HG02610 (cell line): Measurements from ENCODE around the gene CLCN7.

Source experiments
- ATAC-seq: cut with Tn5 transposase; IDR thresholded peaks from one replicate; pipeline ENCODE4 v1.9.1; 2021; ENCODE audit warnings: mild to moderate bottlenecking, moderate library complexity; ENCODE audit not compliant: unreplicated experiment

Gene CLCN7

GRCh38 chr16:1432388-1433262, 42.2 kb downstream of the CLCN7 start:
- ATAC-seq = no peak

- no peak for ATAC-seq
These were observed 43.1 kb downstream of the CLCN7 start for GRCh38 chr16:1431497-1432270.

DNA sequence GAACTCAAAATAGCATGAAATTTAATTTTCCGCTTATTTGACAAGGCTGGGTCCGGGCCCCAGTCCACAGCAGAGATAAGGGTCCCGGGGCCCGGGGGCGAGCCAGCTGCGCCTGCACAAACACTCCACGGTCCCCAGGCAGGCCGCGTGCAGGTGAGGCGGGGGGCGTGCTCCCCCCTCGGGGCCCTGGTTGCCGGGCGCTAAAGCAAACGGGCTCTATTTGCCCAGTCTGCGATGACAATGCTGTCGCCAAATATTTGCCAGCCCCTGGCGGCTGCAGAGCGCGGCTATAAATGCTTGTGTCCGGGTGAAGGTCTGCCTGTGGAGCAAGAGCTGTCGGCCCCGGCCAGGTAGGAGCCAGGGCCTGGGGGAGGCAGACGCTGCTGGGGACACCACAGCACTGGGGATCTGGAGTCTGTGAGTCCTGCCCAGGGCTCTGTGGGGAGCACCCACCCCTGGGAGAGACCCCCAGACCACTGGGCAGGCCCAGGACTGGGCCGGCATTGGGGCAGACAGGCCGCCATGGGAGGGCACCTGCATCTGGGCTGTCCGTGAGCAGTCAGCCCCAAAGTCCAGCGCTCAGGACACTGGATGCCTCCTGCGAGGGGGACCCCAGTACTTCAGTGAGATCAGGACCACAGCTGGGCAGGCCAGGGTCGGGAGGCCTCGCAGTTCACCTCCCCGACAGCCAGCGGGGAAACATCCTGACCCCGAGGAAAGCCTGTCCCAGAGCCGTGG, 43.9 kb downstream of the CLCN7 start, which contains the start of gene PERCC1:
TSS of gene PERCC1 (plus strand) at position 320 of the 738 bp plus-strand sequence. CDS start 1,516 bp downstream, outside the sequence.
- ATAC-seq = no peak

DNA sequence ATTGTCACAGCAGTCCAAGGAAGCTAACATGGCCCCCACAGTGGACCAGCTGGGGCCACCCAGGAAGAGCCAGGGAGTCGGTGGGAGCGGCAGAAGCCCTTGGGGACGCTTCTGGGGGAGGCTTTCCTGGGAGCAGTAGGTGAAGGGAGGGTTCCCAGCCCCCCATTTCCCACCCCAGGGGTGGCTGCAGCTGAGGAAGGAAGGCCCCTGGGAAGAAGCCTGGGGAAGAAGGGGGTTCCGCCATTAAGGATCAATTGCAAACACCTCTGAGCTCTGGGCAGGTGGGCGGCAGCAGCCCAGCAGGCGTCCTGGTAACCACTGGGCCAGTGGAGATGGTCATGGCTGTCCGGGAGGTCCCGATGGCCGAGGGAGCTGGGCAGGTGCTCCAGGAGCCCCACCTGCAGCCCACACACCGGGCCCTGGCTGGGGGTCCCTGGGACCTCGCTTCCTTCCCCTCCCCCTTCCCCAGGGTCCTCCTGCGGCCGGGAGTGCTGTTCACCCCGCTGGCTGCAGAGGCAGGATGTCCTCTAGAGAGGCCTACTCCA, 44.5 kb downstream of the CLCN7 start:
- ATAC-seq = no peak

DNA sequence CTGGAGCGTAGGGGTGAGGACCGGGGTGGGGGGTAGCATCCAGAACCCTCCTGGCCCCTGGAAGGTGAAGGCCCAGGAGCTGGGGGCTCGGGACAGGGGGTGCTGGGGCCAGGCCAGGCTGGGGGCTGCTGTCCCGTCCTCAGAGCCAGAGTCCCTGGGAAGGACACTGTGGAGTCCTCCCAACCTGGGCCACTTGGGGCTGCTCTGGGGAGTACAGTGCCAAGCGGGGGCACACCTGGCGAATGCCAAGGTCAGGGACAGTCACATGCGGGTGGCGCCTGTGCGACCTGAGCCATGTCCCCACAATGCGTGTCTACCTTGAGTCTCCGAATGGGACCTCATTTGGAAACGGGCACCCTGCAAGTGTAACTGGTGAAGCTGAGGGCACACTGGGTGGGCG, 45.2 kb downstream of the CLCN7 start:
- ATAC-seq = no peak

DNA sequence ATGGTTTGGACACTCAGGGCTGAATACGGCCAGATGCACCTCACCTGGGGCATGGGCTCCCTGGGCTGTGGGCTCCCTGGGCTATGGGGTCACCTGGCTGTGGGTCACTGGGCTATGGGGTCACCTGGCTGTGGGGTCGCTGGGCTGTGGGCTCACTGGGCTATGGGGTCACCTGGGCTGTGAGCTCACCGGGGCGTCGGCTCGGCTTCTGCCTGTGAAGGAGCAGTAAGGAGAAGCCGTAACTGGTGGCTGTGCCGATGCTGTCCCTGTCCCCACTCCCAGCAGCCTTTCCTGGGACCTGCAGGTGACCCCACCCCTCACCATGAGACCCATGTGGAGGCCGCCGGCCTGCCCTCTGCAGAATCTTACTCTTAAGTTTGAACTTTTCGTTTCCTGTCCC, 45.8 kb downstream of the CLCN7 start:
- no peak for ATAC-seq

DNA sequence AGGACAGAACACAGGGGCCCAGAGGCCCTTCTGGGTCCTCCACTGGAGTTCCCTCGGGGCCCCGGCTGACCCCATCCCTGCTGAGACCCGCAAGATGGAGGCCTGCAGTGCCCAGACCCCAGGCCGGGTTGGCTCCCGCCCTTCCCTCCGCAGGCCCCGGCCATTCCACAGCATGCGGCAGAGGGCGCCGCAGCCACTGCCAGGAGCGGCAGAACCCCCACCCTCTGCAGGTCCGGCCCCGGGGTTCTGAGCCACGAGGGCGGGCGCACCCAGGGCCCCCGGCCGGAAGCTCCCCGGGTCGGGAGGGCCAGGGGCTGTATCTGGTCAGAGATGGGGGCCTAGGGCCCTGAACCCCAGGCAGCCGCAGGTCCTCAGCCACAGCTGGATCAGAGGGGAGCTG, 46.3 kb downstream of the CLCN7 start:
- no peak for ATAC-seq

DNA sequence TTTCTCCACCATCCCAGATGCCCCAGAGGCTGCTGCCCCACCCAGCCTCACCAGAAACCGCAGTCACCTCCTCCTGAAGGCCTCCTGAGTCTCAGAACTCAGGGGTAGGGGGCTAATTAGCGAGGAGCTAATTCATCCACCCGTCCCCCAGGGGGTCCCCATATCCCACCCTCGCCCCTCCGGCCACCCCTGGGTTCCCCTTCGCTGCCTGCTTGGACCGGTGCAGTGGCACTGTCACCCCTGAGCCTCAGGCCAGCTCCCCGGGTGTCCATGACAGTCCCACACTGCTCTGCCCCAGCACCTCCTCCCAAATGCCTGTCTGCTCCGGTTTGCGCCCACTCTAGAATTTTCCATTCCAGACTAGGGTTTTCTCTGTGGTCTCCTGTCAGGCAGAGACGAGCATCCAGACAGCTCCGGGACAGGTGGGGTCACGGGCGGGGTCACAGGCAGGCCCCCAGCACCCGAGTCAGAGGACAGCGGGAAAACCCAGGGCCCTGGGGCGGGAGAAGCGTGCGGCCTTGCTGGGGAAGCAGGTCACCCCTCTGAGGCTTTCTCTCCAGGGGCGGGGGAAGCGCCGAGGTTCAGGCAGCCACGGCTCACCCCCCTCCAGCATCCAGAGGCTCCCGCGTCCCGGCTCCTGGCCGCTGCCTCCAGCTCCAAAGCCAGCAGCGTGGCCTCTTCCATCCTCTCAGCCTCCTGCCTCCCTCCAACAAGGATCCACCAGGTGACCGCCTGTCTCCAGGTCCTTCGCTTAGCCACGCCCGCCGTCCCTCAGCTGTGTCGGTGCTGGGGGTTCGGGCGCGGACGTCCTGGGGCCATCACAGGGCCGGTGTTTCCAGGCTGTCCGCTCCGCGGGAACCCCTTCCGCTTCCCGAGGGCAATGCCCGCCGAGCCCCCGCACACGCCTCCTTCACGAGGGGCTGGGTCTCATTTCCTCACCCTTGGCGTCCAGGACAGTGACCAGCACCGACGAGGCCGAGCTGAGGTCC, 47.1 kb downstream of the CLCN7 start:
- no peak for ATAC-seq

DNA sequence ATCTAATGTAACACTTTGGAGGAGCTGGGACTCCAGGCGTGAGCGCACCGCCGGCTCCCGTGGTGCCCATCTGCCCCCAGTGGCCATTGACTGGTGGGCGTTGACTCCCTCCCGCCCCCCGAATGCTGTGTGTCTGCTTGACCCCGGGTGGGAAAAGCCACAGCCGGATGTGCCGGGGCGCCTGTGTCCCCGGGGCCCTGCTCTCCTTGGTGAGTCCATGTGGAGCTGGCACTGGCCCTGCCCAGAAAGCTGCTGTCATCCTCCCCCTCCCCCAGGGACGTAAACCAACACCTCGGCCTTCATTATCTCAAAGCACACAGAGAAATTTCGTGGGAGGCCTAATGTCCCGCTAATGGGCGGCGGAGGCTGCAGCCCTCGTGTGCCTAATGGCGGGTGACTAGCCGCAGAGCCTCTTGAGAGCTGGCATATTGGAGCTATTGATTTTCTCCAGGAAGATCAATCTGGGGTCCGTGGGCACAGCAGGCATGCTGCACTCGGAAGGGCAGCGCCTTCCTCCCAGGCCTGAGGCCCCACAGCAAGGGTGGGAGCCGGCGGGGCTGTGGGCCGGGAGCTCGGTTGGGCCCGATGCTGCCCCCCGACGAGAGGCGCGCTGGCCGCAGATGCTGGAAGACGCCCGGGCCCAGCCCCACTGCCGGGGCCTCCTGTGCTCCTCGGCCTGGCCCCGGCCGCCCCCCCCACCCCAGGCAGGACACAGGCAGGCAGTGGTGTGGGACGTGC, 47.9 kb downstream of the CLCN7 start:
- ATAC-seq = no peak

GRCh38 chr16:1425616-1426370, 49.0 kb downstream of the CLCN7 start:
- ATAC-seq = no peak

DNA sequence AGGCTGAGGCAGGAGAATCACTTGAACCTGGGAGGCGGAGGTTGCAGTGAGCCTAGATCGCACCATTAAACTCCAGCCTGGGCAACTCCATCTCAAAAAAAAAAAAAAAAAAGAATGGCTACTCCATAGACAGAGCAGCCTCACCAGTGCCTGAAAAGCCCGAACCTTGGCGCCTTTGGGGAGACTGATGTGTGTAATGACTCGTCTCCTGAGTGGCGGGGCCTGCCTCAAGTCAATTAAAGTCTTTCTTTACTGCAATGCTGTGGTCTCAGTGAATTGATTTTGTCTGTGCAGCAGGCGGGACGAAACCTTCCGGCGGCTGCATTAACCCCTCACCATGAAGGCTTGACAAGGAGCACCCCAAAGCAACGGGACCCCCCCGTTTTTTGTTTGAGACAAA, 50.8 kb downstream of the CLCN7 start:
- no peak for ATAC-seq

- no peak for ATAC-seq
These were observed 52.8 kb downstream of the CLCN7 start for GRCh38 chr16:1422076-1422475.

GRCh38 chr16:1420111-1420539, 54.7 kb downstream of the CLCN7 start:
- ATAC-seq = peak; percentile 1

- ATAC-seq = no peak
These were observed 58.3 kb downstream of the CLCN7 start for GRCh38 chr16:1416521-1416941.

GRCh38 chr16:1414532-1415260, 60.1 kb downstream of the CLCN7 start, which contains the start of gene UNKL:
Gene UNKL (minus strand): TSS chr16:1414704. CDS start chr16:1414691, 13 bp downstream.
- ATAC-seq = peak; percentile 35

DNA sequence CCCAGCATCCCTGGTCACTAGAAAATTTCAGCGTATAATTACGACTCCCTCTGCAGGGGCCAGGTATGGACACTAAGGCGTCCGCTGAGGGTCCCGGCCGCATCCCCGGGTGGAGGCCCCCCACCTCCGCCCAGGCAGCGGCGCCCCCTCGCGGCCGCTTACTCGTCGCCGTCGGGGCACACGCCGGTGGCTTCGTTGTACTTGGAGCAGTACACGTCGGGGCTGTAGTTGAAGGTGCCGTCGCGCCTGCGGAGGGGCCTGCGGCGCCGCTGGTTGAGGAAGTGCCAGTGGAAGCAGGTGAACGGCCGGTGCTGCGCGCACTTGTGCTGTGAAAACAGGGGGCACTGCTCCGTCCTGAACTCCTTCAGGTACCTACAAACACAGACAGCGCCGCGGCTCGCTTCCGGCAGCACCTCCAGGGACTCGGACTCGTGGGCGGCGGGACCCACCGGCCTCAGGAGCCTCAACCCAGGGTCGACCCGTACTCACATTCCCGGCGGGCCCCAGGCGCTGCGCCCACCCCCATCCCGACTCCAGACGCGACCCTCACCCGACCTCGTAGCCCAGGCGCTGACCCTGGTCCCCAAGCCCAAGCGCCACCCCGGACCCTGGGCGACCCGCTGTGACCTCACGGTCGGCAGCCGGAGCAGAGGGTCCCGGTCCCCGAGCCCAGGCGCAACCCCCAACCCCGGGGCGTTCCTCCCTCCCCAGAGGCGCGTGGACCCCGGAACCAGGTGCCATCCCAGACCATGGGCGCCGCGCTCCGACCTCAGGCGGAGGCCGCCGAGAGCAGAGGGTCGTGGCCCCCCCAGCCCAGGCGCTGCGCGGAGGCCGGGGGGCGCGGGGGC, 60.9 kb downstream of the CLCN7 start:
- peak; percentile 32 for ATAC-seq

- no peak for ATAC-seq
These were observed 62.0 kb downstream of the CLCN7 start for GRCh38 chr16:1412847-1413246.
